ENCODE results near the gene CLK4. TPM values are rescaled to one million over a fixed set of nuclear protein-coding genes. Genes with fewer than 3 reads are reported as not detected.

The CLK4 gene
- total and polyA plus RNA-seq, 2 of the 8 experiments (the other 6 are each of a cell fraction or from before 2014, with no cell fraction given) = 8.1 to 12.6 TPM

- Histone ChIP-seq H3K23me2 (ENCODE audit: low read depth, low read length) (no peaks in the 10 kb centered on the region; the same call in 1 of the 2 replicates), H2BK12ac (ENCODE audit: low read depth, low read length) (no peak overlapping the region), H2AFZ (ENCODE audit: low read length) (no peak overlapping the region), H3K4me3 (ENCODE audit: extremely low read depth in 1 of 4, insufficient read depth in 2 of 4, low read depth in 3 of 4, low read length in 4 of 4) (no peak overlapping the region), H3K79me2 (ENCODE audit: control insufficient read depth in 1 of 2, insufficient read depth in 2 of 2, low read length in 2 of 2) (no peaks in the 10 kb centered on the region), H4K8ac (ENCODE audit: extremely low read depth, insufficient read depth, low read length) (no peak overlapping the region), H3K4me2 (ENCODE audit: insufficient read depth in 1 of 2, low read depth in 2 of 2, low read length in 2 of 2) (no peak overlapping the region), H2AK5ac (ENCODE audit: low read depth, low read length) (no peak overlapping the region), H2BK5ac (ENCODE audit: low read depth, low read length) (no peak overlapping the region), H3K27me3 (replicated peaks in 1 of 4; ENCODE audit: control insufficient read depth in 3 of 4, extremely low read depth in 1 of 4, insufficient read depth in 3 of 4, low read length in 3 of 4) (no peaks in the 10 kb centered on the region; a peak in 1 of 7 replicates), H3K4me1 (replicated peaks in 1 of 4; ENCODE audit: control insufficient read depth in 3 of 4, insufficient read depth in 4 of 4, low read length in 3 of 4) (peaks cover 0 to 2% (median 0%) of the 10 kb centered on the region in 4 experiments; a peak in 1 of 7 replicates), H2BK20ac (ENCODE audit: low read length) (no peak overlapping the region), H2BK15ac (ENCODE audit: low read length) (no peak overlapping the region), H2BK120ac (replicated peaks; ENCODE audit: low read depth, low read length) (no peak overlapping the region), H3K9ac (replicated peaks in 1 of 4; ENCODE audit: extremely low read depth in 1 of 4, low read depth in 3 of 4, low read length in 3 of 4) (no peak overlapping the region), H3K79me1 (ENCODE audit: low read depth, low read length) (no peaks in the 10 kb centered on the region), H4K5ac (ENCODE audit: insufficient read length, low read depth, low read length) (no peak overlapping the region), H3K23ac (ENCODE audit: insufficient read length) (no peak overlapping the region), H3K14ac (ENCODE audit: insufficient read length) (no peak overlapping the region), H3K56ac (replicated peaks; ENCODE audit: insufficient read length, low read depth, low read length) (no peak overlapping the region), H3K27ac (ENCODE audit: low read depth, low read length) (no peak overlapping the region), H4K20me1 (replicated peaks in 1 of 2; ENCODE audit: control insufficient read depth in 1 of 2, insufficient read depth in 2 of 2, low read length in 2 of 2) (no peaks in the 10 kb centered on the region), H3K18ac (ENCODE audit: extremely low read depth, low read length) (no peak overlapping the region), H3K36me3 (ENCODE audit: control insufficient read depth in 2 of 4, insufficient read depth in 4 of 4, low read length in 3 of 4) (no peaks in the 10 kb centered on the region), H3K9me3 (ENCODE audit: insufficient read depth in 2 of 2, low read depth in 1 of 2, low read length in 1 of 2) (no peaks in the 10 kb centered on the region), H3K4ac (replicated peaks; ENCODE audit: insufficient read length, low read depth, low read length) (no peak overlapping the region), H4K91ac (replicated peaks; ENCODE audit: insufficient read length, low read length) (no peak overlapping the region)
- DNase-seq (ENCODE audit: low read depth in 1 of 2, low spot score in 2 of 2) (no peak), FAIRE-seq (no peak)
- POLR2A ChIA-PET (ENCODE audit: partially characterized antibody) = no interaction called here
- CTCF ChIA-PET (ENCODE audit: partially characterized antibody) = no interaction called here
- 52% methylated on average over 4 of the region's 4 CpGs; no CpG with 5 or more reads in 1 of the 2 experiments for WGBS, 2 experiments (ENCODE audit: extremely low coverage in 1 of 2, insufficient coverage in 1 of 2, insufficient read length in 1 of 2, insufficient replicate concordance in 2 of 2, low coverage in 1 of 2, low lambda C conversion rate in 2 of 2, missing lambda C conversion rate in 1 of 2)
- no peak for TF ChIP-seq CEBPB (IDR thresholded peaks at IDR 0.05; ENCODE audit: low read depth, low read length)
- no peak for TF ChIP-seq SP4 (IDR thresholded peaks at IDR 0.05; ENCODE audit: low read length)
- TF ChIP-seq CTBP2 (IDR thresholded peaks at IDR 0.05; ENCODE audit: borderline replicate concordance, insufficient read depth, insufficient read length, low read length) = no peak
- TF ChIP-seq SAP30 (IDR thresholded peaks at IDR 0.05; ENCODE audit: insufficient read depth, insufficient replicate concordance, low read length) = no peak
Measured at GRCh38 chr5:178632285-178632684, 5.4 kb upstream of the CLK4 start.

Measured in H1 (cell line).